ENCODE results near the gene NSMCE1. TPM values are rescaled to one million over a fixed set of nuclear protein-coding genes. Genes with fewer than 3 reads are reported as not detected.
"Not testable (repeated sequence)": the region's sequence is repeated elsewhere in the genome, so short reads cannot be mapped to it uniquely, and the experiment has no call there.

NSMCE1 gene
- total and polyA plus RNA-seq, 3 donors from 2014 or later = 58.1 to 135 (median 71.1) TPM

GRCh38 chr16:27285676-27286196 lies 17.2 kb upstream of the NSMCE1 start:
- DNase-seq = peak; percentile 35
- Histone ChIP-seq H3K27me3 (no peaks in the 10 kb centered on the region), H3K4me1 (peaks cover 3% of the 10 kb centered on the region), H3K27ac (no peak overlapping the region), H3K36me3 (ENCODE audit: low read depth, missing control alignments) (no peaks in the 10 kb centered on the region), H3K9me3 (no peaks in the 10 kb centered on the region), H3K4me3 (no peak overlapping the region)
- intact Hi-C loops (cut with DNase I; ENCODE audit: low total_unique reads) = no loop called here
- WGBS, 2 donors = 62 to 66% methylated on average over 6 of the region's 6 CpGs
- no peak for TF ChIP-seq POLR2A (IDR thresholded peaks at IDR 0.05)
- TF ChIP-seq, protein P1, sequence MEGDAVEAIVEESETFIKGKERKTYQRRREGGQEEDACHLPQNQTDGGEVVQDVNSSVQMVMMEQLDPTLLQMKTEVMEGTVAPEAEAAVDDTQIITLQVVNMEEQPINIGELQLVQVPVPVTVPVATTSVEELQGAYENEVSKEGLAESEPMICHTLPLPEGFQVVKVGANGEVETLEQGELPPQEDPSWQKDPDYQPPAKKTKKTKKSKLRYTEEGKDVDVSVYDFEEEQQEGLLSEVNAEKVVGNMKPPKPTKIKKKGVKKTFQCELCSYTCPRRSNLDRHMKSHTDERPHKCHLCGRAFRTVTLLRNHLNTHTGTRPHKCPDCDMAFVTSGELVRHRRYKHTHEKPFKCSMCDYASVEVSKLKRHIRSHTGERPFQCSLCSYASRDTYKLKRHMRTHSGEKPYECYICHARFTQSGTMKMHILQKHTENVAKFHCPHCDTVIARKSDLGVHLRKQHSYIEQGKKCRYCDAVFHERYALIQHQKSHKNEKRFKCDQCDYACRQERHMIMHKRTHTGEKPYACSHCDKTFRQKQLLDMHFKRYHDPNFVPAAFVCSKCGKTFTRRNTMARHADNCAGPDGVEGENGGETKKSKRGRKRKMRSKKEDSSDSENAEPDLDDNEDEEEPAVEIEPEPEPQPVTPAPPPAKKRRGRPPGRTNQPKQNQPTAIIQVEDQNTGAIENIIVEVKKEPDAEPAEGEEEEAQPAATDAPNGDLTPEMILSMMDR (IDR thresholded peaks at IDR 0.05) = no peak

DNA sequence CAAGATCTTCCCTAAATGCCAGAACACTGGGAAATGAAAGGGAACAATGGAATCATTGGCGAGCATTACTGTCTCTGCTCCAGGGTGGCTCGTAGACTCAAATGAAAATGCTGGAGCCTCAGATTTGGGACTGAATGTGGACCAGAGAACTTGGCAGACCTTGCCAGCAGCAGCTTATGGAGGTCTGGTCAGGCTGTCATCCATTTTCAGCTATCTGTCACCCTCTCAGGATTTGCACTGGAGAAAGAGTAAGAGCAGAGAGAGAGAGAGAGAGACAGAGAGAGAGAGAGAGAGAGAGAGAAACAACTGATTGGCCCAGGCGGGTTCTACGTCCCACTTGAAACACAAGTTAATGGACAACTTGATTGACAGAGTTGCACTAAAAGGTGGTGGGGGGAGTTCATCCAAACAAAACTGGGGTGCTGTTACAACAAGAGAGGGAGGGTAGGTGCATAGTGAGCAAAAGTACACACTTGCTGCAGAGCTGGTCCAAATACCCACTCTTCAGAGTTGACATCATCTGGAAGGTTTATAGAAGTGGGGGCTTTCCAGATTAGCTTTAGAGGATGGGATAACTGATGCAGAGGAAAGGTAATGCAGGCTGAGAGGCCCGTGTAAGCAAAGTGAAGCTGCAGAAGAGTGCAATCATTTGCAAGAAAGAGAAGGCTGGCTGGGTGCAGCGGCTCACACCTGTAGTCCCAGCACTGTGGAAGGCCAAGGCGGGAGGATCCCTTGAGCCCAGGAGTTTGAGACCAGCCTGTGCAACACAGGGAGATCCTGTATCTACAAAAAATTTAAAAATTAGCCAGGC lies 16.5 kb upstream of the NSMCE1 start:
- no peak for DNase-seq
- H3K36me3 ChIP-seq (ENCODE audit: low read depth, missing control alignments) = no peaks in the 10 kb centered on the region
- H3K27me3 ChIP-seq = no peaks in the 10 kb centered on the region
- H3K9me3 ChIP-seq = no peaks in the 10 kb centered on the region
- WGBS, 2 donors = 91% methylated on average over 7 of the region's 7 CpGs
- intact Hi-C loops (cut with DNase I; ENCODE audit: low total_unique reads) = no loop called here
- TF ChIP-seq POLR2A (IDR thresholded peaks at IDR 0.05) = no peak
- TF ChIP-seq, protein P1 (IDR thresholded peaks at IDR 0.05) = no peak
- H3K4me3 ChIP-seq = no peak overlapping the region
- no peak overlapping the region for H3K27ac ChIP-seq
- H3K4me1 ChIP-seq = peaks cover 3% of the 10 kb centered on the region

DNA sequence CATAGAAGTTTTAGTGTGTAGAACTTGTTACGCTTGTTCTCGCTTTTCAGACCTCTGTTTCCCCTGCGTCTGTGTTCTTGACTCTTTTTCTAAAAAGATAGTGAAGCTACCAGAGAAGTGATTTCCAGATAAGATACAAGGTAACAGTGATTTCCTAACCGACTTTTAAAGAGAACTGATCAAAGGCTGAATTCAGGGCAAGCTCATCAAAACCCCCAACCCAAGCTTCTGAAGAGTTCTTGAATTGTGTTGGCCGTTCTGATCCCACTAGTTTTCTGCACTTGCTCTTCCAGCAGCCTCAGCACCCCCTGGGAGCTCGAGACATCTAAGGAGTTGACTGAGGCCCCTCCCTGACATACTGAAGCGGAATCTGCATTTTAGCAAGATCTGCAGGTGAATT lies 12.7 kb upstream of the NSMCE1 start:
- 75 to 80% methylated on average over 7 of the region's 7 CpGs for WGBS, 2 donors
- no peaks in the 10 kb centered on the region for H3K4me1 ChIP-seq
- H3K36me3 ChIP-seq (ENCODE audit: low read depth, missing control alignments) = no peaks in the 10 kb centered on the region
- DNase-seq = no peak
- no peak overlapping the region for H3K27ac ChIP-seq
- H3K27me3 ChIP-seq = no peaks in the 10 kb centered on the region
- intact Hi-C loops (cut with DNase I; ENCODE audit: low total_unique reads) = no loop called here
- TF ChIP-seq, protein P1 (IDR thresholded peaks at IDR 0.05) = no peak
- no peak for TF ChIP-seq POLR2A (IDR thresholded peaks at IDR 0.05)
- H3K4me3 ChIP-seq = no peak overlapping the region
- H3K9me3 ChIP-seq = no peaks in the 10 kb centered on the region

DNA sequence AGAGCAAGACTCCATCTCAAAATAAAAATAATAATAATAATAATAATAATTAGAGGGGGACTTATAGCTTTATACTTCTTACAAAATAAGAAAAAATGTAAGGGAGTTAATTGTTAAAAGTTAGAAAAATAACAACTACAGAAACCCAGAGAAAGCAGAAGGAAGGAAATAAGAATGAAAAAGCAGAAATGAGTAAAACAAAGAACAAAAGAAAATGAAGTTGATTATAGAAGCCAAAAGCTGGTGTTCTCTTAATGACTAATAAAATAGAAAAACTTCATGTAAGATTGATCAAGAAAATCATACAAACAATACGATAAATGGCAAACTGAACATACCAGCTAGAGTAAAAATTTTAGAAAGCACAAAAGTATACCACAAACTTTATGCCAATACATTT lies 6.8 kb upstream of the NSMCE1 start:
- Histone ChIP-seq H3K4me3 (no peak overlapping the region), H3K27me3 (no peaks in the 10 kb centered on the region), H3K4me1 (no peaks in the 10 kb centered on the region), H3K9me3 (no peaks in the 10 kb centered on the region), H3K27ac (no peak overlapping the region), H3K36me3 (ENCODE audit: low read depth, missing control alignments) (no peaks in the 10 kb centered on the region)
- TF ChIP-seq POLR2A (IDR thresholded peaks at IDR 0.05) = no peak
- TF ChIP-seq, protein P1 (IDR thresholded peaks at IDR 0.05) = no peak
- intact Hi-C loops (cut with DNase I; ENCODE audit: low total_unique reads) = no loop called here
- DNase-seq = no peak
- WGBS, 2 donors = 90 to 96% methylated on average over 1 of the region's 1 CpG

DNA sequence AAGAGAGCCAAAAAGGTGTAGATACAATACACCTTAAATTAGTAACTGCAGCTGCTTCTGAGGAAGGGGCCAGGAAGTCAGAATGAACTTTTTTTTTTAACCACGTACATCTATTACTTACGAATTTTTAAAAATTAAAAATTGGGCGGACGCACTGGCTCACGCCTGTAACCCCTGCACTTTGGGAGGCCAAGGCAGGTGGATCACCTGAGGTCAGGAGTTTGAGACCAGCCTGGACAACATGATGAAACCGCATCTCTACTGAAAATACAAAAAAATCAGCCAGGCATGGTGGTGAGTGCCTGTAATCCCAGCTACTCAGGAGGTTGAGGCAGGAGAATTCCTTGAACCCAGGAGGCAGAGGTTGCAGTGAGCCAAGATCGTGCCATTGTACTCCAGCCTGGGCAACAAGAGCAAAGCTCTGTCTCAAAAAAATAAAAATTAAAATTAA lies 5.9 kb upstream of the NSMCE1 start:
- DNase-seq; intact Hi-C loops (cut with DNase I; ENCODE audit: low total_unique reads); H3K9me3 ChIP-seq; H3K36me3 ChIP-seq (ENCODE audit: low read depth, missing control alignments); H3K4me1 ChIP-seq; H3K4me3 ChIP-seq; H3K27ac ChIP-seq; H3K27me3 ChIP-seq: not testable (repeated sequence)
- 89 to 93% methylated on average over 7 of the region's 7 CpGs for WGBS, 2 donors

Data from testis (tissue), 3 donors.